OCI-LY1 (cell line): ENCODE results near the gene SAMD14.

Experiments used
- H2AFZ ChIP-seq: fragments of 200-600 bp; sonication (generic), shearing (Covaris generic); 2 replicates; pipeline ENCODE4 v1.6.0; 2014; ENCODE audit warnings: antibody characterized with exemption, mild to moderate bottlenecking, low read length
- H3F3A ChIP-seq: fragments of 200-600 bp; sonication (generic), shearing (Covaris generic); 2 replicates; pipeline ENCODE4 v1.6.0; 2014; ENCODE audit warnings: mild to moderate bottlenecking, antibody characterized with exemption, low read length, moderate library complexity; ENCODE audit not compliant: insufficient read depth
- H3K27ac ChIP-seq: fragments of 200-600 bp; sonication (generic); 2 replicates; pipeline ENCODE4 v1.5.1; 2014; ENCODE audit warnings: low read length, mixed run types, mild to moderate bottlenecking, low read depth; ENCODE audit not compliant: poor library complexity, severe bottlenecking
- H3K27me3 ChIP-seq: fragments of 200-600 bp; sonication (generic); 2 replicates; pipeline ENCODE4 v1.6.0; 2014; ENCODE audit warnings: antibody characterized with exemption, mild to moderate bottlenecking, low read length, moderate library complexity; ENCODE audit not compliant: insufficient read depth
- H3K36me3 ChIP-seq: fragments of 200-600 bp; sonication (generic); 2 replicates; pipeline ENCODE4 v1.6.1; 2014; ENCODE audit warnings: mild to moderate bottlenecking, antibody characterized with exemption, low read length, moderate library complexity, mixed read lengths; ENCODE audit not compliant: insufficient read depth
- H3K4me1 ChIP-seq: fragments of 200-600 bp; sonication (generic); 2 replicates; pipeline ENCODE4 v1.5.1; 2014; ENCODE audit warnings: mild to moderate bottlenecking, low read length, moderate library complexity; ENCODE audit not compliant: insufficient read depth, severe bottlenecking
- H3K4me2 ChIP-seq: fragments of 200-600 bp; sonication (generic), shearing (Covaris generic); 2 replicates; pipeline ENCODE4 v1.6.1; 2014; ENCODE audit warnings: low read length
- H3K4me3 ChIP-seq: fragments of 200-600 bp; sonication (generic); 2 replicates; pipeline ENCODE4 v1.5.1; 2014; ENCODE audit warnings: low read length, low read depth, mild to moderate bottlenecking, mixed read lengths; ENCODE audit not compliant: poor library complexity, severe bottlenecking
- H3K79me2 ChIP-seq: fragments of 200-600 bp; shearing (Covaris generic); 2 replicates; pipeline ENCODE4 v1.6.1; 2016; ENCODE audit warnings: mixed run types, low read length, mixed read lengths; ENCODE audit not compliant: insufficient read depth
- H3K9ac ChIP-seq: fragments of 200-600 bp; sonication (generic), shearing (Covaris generic); 2 replicates; pipeline ENCODE4 v1.6.1; 2014; ENCODE audit warnings: mild to moderate bottlenecking, low read length, mixed read lengths
- H3K9me2 ChIP-seq: fragments of 200-600 bp; sonication (generic), shearing (Covaris generic); 2 replicates; pipeline ENCODE4 v1.6.1; 2014; ENCODE audit warnings: low read depth, mild to moderate bottlenecking, low read length, mixed read lengths
- H3K9me3 ChIP-seq: fragments of 200-600 bp; shearing (Covaris generic); 2 replicates; pipeline ENCODE4 v1.6.1; 2014; ENCODE audit warnings: low read length, mixed read lengths
- H4K20me1 ChIP-seq: fragments of 200-600 bp; sonication (generic), shearing (Covaris generic); 2 replicates; pipeline ENCODE4 v1.6.0; 2016; ENCODE audit warnings: mild to moderate bottlenecking, low read length; ENCODE audit not compliant: insufficient read depth
- EZH2 ChIP-seq: fragments of 200-600 bp; sonication (generic), shearing (Covaris generic); IDR thresholded peaks from 2 replicates; pipeline ENCODE4 v1.8.0; 2017; ENCODE audit warnings: borderline replicate concordance, mixed run types, mild to moderate bottlenecking, antibody characterized with exemption, low read length, moderate library complexity, mixed read lengths
- TF ChIP-seq, protein P1 (sequence below): fragments of 200-600 bp; sonication (generic), shearing (Covaris generic); IDR thresholded peaks from 2 replicates; pipeline ENCODE4 v1.5.1; 2017; ENCODE audit warnings: mild to moderate bottlenecking, antibody characterized with exemption, low read length, moderate library complexity, mixed read lengths

The SAMD14 gene

DNA sequence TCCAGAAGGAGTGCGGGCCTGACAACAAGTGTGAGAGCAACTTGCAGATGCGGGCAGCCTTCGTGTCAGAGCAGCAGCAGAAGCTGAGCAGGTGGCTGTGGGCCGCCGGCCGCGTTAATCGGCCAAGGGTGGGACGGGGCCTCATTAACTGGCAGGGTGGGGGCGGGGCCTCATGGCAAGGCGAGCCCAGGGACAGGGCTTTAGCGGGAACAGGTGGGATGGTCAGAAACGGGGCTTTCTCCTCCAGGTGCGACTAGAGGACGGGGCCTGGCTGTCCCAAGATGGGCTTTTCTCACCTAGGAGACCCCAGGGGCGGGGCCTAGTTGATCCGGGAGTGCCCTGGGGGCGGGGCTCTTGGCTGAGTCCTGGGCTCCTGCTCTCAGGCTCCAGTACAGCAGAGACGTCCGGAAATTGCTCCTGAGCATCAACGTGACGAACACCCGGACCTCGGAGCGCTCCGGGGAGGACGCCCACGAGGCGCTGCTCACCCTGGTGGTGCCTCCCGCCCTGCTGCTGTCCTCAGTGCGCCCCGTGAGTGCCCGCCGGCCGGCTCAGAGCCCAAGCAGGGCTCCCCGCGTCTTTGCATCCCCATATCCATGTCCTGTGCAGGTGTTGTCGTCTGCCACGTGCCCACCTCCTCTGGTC lies 53.2 kb downstream of the SAMD14 start:
- H3K4me2 ChIP-seq: peak overlapping the region; percentile 47; the same call in 1 of the 2 replicates
- H3K27me3 ChIP-seq: no peaks in the 10 kb centered on the region
- peaks cover 22% of the 10 kb centered on the region for H3K4me1 ChIP-seq
- TF ChIP-seq, protein P1, sequence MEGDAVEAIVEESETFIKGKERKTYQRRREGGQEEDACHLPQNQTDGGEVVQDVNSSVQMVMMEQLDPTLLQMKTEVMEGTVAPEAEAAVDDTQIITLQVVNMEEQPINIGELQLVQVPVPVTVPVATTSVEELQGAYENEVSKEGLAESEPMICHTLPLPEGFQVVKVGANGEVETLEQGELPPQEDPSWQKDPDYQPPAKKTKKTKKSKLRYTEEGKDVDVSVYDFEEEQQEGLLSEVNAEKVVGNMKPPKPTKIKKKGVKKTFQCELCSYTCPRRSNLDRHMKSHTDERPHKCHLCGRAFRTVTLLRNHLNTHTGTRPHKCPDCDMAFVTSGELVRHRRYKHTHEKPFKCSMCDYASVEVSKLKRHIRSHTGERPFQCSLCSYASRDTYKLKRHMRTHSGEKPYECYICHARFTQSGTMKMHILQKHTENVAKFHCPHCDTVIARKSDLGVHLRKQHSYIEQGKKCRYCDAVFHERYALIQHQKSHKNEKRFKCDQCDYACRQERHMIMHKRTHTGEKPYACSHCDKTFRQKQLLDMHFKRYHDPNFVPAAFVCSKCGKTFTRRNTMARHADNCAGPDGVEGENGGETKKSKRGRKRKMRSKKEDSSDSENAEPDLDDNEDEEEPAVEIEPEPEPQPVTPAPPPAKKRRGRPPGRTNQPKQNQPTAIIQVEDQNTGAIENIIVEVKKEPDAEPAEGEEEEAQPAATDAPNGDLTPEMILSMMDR: no peak
- TF ChIP-seq EZH2: no peak
- H3K79me2 ChIP-seq: no peaks in the 10 kb centered on the region
- no peaks in the 10 kb centered on the region for H3K9me3 ChIP-seq
- no peaks in the 10 kb centered on the region for H3K9me2 ChIP-seq
- no peaks in the 10 kb centered on the region for H3F3A ChIP-seq
- no peaks in the 10 kb centered on the region for H4K20me1 ChIP-seq
- no peak overlapping the region for H3K9ac ChIP-seq
- no peak overlapping the region for H3K4me3 ChIP-seq
- H3K27ac ChIP-seq: no peak overlapping the region
- H2AFZ ChIP-seq: no peak overlapping the region
- H3K36me3 ChIP-seq: no peaks in the 10 kb centered on the region

DNA sequence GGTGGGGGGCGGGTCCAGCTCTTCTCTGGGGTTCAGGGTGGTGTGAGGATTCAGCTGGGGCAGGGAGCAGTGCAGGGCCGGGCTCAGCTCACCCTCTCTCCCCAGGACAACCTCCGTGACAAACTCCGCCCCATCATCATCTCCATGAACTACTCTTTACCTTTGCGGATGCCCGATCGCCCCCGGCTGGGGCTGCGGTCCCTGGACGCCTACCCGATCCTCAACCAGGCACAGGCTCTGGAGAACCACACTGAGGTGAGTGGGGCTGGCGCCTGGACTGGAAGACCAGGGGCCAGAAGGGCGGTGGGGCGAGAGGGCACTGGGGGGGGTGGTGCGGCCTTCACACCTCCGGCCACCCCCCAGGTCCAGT lies 53.8 kb downstream of the SAMD14 start:
- Histone ChIP-seq H3K4me1 (peaks cover 19% of the 10 kb centered on the region), H3K4me3 (no peak overlapping the region), H3K79me2 (no peaks in the 10 kb centered on the region), H3F3A (no peaks in the 10 kb centered on the region), H3K27me3 (no peaks in the 10 kb centered on the region), H3K9ac (no peak overlapping the region), H3K9me3 (no peaks in the 10 kb centered on the region), H3K36me3 (no peaks in the 10 kb centered on the region), H4K20me1 (no peaks in the 10 kb centered on the region), H3K4me2 (no peak overlapping the region), H3K9me2 (no peaks in the 10 kb centered on the region), H2AFZ (no peak overlapping the region), H3K27ac (no peak overlapping the region)
- no peak for TF ChIP-seq EZH2
- TF ChIP-seq, protein P1: no peak

DNA sequence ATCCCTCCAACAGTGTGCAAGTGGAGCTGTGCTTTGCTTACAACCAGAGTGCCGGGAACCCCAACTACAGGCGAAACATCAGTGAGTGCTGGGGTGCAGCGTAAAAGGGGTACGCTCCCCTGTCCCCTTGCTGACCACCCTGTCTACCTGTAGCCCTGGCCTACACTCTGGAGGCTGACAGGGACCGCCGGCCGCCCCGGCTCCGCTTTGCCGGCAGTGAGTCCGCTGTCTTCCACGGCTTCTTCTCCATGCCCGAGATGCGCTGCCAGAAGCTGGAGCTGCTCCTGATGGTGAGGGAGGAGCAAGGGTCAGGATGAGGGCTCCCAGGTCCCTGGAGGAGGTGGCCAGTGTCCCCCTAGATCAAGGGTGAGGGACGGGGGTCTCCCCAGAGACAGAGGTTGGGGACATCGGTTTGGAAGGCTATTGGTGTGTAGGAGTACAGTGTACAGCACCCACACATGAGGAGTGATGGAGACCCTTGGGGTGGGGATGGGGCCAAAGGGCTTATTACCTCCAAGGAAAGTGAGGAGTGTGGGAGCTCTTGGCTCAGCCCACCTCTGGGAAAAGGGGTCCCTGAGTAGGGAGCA lies 54.4 kb downstream of the SAMD14 start:
- Histone ChIP-seq H3K27me3 (no peaks in the 10 kb centered on the region), H3K9me3 (no peaks in the 10 kb centered on the region), H3K27ac (no peak overlapping the region), H4K20me1 (no peaks in the 10 kb centered on the region), H3K36me3 (no peaks in the 10 kb centered on the region), H3K9me2 (no peaks in the 10 kb centered on the region), H3F3A (no peaks in the 10 kb centered on the region), H2AFZ (no peak overlapping the region), H3K79me2 (no peaks in the 10 kb centered on the region), H3K4me3 (no peak overlapping the region), H3K4me2 (no peak overlapping the region), H3K9ac (no peak overlapping the region), H3K4me1 (peaks cover 13% of the 10 kb centered on the region)
- TF ChIP-seq, protein P1: no peak
